K562 (cell line): ENCODE data around the gene NR4A2. TPM values are rescaled to one million over a fixed set of nuclear protein-coding genes. Genes with fewer than 3 reads are reported as not detected.

Experiments used
- BRD4 ChIP-seq: fragments of 200-600 bp; sonication (generic); IDR thresholded peaks from 2 replicates; pipeline ENCODE4 v1.6.1; 2017; ENCODE audit warnings: inconsistent platforms
- CREM ChIP-seq: IDR thresholded peaks from 2 replicates; pipeline ENCODE4 v1.6.1; 2014; ENCODE audit warnings: antibody characterized with exemption, low read depth
- EWSR1 ChIP-seq: fragments of 450-650 bp; IDR thresholded peaks from 2 replicates; pipeline ENCODE4 v1.6.1; 2018; ENCODE audit warnings: borderline replicate concordance, mild to moderate bottlenecking, low read depth, moderate library complexity; ENCODE audit not compliant: partially characterized antibody
- HIVEP1 ChIP-seq: fragments of 250-450 bp; sonication (Bioruptor Pico); IDR thresholded peaks from 2 replicates; pipeline ENCODE4 v1.4.0; 2020; ENCODE audit warnings: mild to moderate bottlenecking
- HNRNPL ChIP-seq: fragments of 200-400 bp; formaldehyde crosslinking; IDR thresholded peaks from 2 replicates; pipeline ENCODE4 v1.6.1; 2017; ENCODE audit warnings: low read depth, mild to moderate bottlenecking, low read length
- KDM5B ChIP-seq: fragments of 200-600 bp; sonication (generic); IDR thresholded peaks from 2 replicates; pipeline ENCODE4 v1.6.1; 2012; ENCODE audit warnings: low read depth, mild to moderate bottlenecking, moderate library complexity, low read length, control low read depth, inconsistent platforms; ENCODE audit not compliant: insufficient replicate concordance
- NFRKB ChIP-seq: fragments of 450-650 bp; IDR thresholded peaks from 2 replicates; pipeline ENCODE4 v1.6.1; 2016; ENCODE audit warnings: low read depth
- POLR2G ChIP-seq: fragments of 200-400 bp; formaldehyde crosslinking; IDR thresholded peaks from 2 replicates; pipeline ENCODE4 v1.6.1; 2017; ENCODE audit warnings: low read depth, mild to moderate bottlenecking, antibody characterized with exemption, low read length, moderate library complexity
- TAF1 ChIP-seq: IDR thresholded peaks from 2 replicates; pipeline ENCODE4 v1.6.1; 2011; ENCODE audit warnings: mild to moderate bottlenecking, low read length, moderate library complexity; ENCODE audit not compliant: insufficient read depth, control insufficient read depth, severe bottlenecking; ENCODE audit errors: extremely low read depth
- ZNF253 ChIP-seq: fragments of 250-450 bp; sonication (Bioruptor Pico); conservative IDR thresholded peaks from 2 replicates; pipeline ENCODE4 v1.6.1; 2021; ENCODE audit warnings: mild to moderate bottlenecking
- ZNF445 ChIP-seq: fragments of 250-450 bp; sonication (Bioruptor Pico); IDR thresholded peaks from 2 replicates; pipeline ENCODE4 v1.4.0; 2020; ENCODE audit warnings: low read depth, mild to moderate bottlenecking, moderate library complexity
- ZNF589 ChIP-seq: fragments of 200-800 bp; sonication (Bioruptor generic); IDR thresholded peaks from 2 replicates; pipeline ENCODE4 v1.6.1; 2016; ENCODE audit warnings: low read depth, missing genetic modification characterization, missing compliant biosample characterization
- polyA plus RNA-seq, 8 experiments: library from polyadenylated mRNA; depleted of rRNA in 4 of 8; stranded (reverse) in 5 of 8; unstranded in 3 of 8; fragments of >200 nt; fragmentation: Nextera tagmentation in 2 of 8; fragmentation: Illumina TruSeq in 1 of 8; extraction: Ambion mirVana in 2 of 8; extraction: Trizol in 1 of 8; gene quantifications; 2 replicates each; pipeline versions ENCODE4 v1.2.1 to v1.2.3, GENCODE V29; 2011 to 2014; ENCODE audit warnings: inconsistent platforms in 1 of 8, missing spikeins in 1 of 8
- total RNA-seq, 7 experiments: library from RNA; depleted of rRNA in 6 of 7; stranded (reverse); fragments of >200 nt in 6 of 7; fragmentation: Illumina TruSeq in 2 of 7; extraction: Trizol in 2 of 7; gene quantifications; 2 replicates each; pipeline versions ENCODE4 v1.2.1 to v1.2.3, GENCODE V29; 2011 to 2021; ENCODE audit warnings: low replicate concordance in 1 of 7
- TF ChIP-seq, protein P1 (sequence below): fragments of 450-650 bp; IDR thresholded peaks from 2 replicates; pipeline ENCODE4 v1.6.1; 2016; ENCODE audit warnings: mild to moderate bottlenecking, moderate library complexity
- TF ChIP-seq, protein P2 (sequence below): fragments of 250-450 bp; sonication (Bioruptor Pico); IDR thresholded peaks from 2 replicates; pipeline ENCODE4 v1.4.0; 2020

Gene NR4A2
- total and polyA plus RNA-seq, 9 of the 15 experiments (the other 6 are each of a cell fraction or from before 2014, with no cell fraction given): 0.94 to 5.1 (median 1.3) TPM

DNA sequence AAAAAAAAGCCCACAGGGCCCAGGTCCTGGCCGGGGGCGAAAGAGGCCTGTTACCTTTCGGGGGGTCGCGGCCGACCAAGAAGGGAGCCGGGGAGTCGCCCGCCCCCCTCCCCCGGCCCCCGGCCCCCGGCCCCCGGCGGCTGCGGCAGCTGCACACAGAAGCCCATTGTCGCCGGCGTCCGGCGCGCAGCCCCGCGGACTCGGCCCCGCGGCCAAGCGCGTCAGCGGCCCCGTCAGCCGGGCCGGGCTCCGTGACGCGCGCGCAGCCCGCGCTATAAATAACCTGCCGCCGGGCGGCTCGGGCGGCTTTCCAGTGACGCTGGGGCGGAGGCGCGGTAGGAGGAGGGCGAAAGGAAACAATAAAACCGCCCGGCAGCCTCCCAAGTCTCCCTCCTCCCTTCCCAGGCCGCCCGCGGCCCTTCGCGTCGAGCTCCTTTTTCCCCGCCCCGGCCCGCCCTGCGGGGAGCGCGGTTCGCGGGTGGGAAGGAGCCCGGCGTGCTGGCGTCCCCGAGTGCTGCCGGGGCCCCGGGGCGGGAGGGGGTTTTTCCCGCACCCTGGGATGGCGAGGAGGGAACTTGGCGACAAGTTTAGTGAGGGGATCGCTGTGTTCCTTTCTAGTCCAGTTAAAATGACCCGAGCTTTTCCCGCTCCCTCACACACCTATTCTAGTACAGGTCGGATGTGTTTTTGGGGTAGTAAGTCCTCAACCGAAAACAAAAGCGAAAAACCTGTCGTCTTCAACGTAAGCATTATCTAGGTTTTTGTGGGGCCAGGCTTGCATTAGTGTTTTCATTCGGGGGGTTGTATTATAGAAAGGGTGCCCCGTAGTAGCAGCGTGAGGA is 10.0 kb upstream of the NR4A2 start (continued):
- TF ChIP-seq, protein P1, sequence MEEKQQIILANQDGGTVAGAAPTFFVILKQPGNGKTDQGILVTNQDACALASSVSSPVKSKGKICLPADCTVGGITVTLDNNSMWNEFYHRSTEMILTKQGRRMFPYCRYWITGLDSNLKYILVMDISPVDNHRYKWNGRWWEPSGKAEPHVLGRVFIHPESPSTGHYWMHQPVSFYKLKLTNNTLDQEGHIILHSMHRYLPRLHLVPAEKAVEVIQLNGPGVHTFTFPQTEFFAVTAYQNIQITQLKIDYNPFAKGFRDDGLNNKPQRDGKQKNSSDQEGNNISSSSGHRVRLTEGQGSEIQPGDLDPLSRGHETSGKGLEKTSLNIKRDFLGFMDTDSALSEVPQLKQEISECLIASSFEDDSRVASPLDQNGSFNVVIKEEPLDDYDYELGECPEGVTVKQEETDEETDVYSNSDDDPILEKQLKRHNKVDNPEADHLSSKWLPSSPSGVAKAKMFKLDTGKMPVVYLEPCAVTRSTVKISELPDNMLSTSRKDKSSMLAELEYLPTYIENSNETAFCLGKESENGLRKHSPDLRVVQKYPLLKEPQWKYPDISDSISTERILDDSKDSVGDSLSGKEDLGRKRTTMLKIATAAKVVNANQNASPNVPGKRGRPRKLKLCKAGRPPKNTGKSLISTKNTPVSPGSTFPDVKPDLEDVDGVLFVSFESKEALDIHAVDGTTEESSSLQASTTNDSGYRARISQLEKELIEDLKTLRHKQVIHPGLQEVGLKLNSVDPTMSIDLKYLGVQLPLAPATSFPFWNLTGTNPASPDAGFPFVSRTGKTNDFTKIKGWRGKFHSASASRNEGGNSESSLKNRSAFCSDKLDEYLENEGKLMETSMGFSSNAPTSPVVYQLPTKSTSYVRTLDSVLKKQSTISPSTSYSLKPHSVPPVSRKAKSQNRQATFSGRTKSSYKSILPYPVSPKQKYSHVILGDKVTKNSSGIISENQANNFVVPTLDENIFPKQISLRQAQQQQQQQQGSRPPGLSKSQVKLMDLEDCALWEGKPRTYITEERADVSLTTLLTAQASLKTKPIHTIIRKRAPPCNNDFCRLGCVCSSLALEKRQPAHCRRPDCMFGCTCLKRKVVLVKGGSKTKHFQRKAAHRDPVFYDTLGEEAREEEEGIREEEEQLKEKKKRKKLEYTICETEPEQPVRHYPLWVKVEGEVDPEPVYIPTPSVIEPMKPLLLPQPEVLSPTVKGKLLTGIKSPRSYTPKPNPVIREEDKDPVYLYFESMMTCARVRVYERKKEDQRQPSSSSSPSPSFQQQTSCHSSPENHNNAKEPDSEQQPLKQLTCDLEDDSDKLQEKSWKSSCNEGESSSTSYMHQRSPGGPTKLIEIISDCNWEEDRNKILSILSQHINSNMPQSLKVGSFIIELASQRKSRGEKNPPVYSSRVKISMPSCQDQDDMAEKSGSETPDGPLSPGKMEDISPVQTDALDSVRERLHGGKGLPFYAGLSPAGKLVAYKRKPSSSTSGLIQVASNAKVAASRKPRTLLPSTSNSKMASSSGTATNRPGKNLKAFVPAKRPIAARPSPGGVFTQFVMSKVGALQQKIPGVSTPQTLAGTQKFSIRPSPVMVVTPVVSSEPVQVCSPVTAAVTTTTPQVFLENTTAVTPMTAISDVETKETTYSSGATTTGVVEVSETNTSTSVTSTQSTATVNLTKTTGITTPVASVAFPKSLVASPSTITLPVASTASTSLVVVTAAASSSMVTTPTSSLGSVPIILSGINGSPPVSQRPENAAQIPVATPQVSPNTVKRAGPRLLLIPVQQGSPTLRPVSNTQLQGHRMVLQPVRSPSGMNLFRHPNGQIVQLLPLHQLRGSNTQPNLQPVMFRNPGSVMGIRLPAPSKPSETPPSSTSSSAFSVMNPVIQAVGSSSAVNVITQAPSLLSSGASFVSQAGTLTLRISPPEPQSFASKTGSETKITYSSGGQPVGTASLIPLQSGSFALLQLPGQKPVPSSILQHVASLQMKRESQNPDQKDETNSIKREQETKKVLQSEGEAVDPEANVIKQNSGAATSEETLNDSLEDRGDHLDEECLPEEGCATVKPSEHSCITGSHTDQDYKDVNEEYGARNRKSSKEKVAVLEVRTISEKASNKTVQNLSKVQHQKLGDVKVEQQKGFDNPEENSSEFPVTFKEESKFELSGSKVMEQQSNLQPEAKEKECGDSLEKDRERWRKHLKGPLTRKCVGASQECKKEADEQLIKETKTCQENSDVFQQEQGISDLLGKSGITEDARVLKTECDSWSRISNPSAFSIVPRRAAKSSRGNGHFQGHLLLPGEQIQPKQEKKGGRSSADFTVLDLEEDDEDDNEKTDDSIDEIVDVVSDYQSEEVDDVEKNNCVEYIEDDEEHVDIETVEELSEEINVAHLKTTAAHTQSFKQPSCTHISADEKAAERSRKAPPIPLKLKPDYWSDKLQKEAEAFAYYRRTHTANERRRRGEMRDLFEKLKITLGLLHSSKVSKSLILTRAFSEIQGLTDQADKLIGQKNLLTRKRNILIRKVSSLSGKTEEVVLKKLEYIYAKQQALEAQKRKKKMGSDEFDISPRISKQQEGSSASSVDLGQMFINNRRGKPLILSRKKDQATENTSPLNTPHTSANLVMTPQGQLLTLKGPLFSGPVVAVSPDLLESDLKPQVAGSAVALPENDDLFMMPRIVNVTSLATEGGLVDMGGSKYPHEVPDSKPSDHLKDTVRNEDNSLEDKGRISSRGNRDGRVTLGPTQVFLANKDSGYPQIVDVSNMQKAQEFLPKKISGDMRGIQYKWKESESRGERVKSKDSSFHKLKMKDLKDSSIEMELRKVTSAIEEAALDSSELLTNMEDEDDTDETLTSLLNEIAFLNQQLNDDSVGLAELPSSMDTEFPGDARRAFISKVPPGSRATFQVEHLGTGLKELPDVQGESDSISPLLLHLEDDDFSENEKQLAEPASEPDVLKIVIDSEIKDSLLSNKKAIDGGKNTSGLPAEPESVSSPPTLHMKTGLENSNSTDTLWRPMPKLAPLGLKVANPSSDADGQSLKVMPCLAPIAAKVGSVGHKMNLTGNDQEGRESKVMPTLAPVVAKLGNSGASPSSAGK: peak; percentile 30
- peak; percentile 82 for TF ChIP-seq ZNF589
- peak; percentile 64 for TF ChIP-seq KDM5B
- no peak for TF ChIP-seq EWSR1
- peak; percentile 64 for TF ChIP-seq BRD4
- peak; percentile 61; the same call in 1 of the 2 replicates for TF ChIP-seq NFRKB
- peak; percentile 34; the same call in 1 of the 2 replicates for TF ChIP-seq HNRNPL
- TF ChIP-seq, protein P2, sequence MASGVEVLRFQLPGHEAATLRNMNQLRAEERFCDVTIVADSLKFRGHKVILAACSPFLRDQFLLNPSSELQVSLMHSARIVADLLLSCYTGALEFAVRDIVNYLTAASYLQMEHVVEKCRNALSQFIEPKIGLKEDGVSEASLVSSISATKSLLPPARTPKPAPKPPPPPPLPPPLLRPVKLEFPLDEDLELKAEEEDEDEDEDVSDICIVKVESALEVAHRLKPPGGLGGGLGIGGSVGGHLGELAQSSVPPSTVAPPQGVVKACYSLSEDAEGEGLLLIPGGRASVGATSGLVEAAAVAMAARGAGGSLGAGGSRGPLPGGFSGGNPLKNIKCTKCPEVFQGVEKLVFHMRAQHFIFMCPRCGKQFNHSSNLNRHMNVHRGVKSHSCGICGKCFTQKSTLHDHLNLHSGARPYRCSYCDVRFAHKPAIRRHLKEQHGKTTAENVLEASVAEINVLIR (CRISPR knock-in tag): peak; percentile 83
- peak; percentile 91 for TF ChIP-seq CREM
- no peak for TF ChIP-seq HIVEP1 (CRISPR knock-in tag)
- TF ChIP-seq ZNF253 (CRISPR knock-in tag): no peak
- peak; percentile 88 for TF ChIP-seq TAF1
- peak; percentile 19; the same call in 1 of the 2 replicates for TF ChIP-seq ZNF445 (CRISPR knock-in tag)
- TF ChIP-seq POLR2G: peak; percentile 89
